Skeletal muscle tissue (tissue), 4 donors: ENCODE results near the gene RALY. TPM values are rescaled to one million over a fixed set of nuclear protein-coding genes. Genes with fewer than 3 reads are reported as not detected.

ENCODE experiments used
- H3K27ac ChIP-seq: one replicate; pipeline ENCODE4 v1.7.0; 2013; ENCODE audit warnings: mild to moderate bottlenecking, low read depth, low read length, inconsistent platforms
- H3K27me3 ChIP-seq, 3 donors: one replicate each; pipeline ENCODE4 v1.7.0; 2013; ENCODE audit warnings: low read length in 3 of 3; ENCODE audit not compliant: control insufficient read depth in 3 of 3, insufficient read depth in 3 of 3
- H3K36me3 ChIP-seq, 3 donors: one replicate each; pipeline ENCODE4 v1.7.0; 2013; ENCODE audit warnings: low read length in 3 of 3; ENCODE audit not compliant: control insufficient read depth in 3 of 3, insufficient read depth in 3 of 3
- H3K4me1 ChIP-seq, 3 donors: one replicate each; pipeline ENCODE4 v1.7.0; 2013; ENCODE audit warnings: low read length in 3 of 3, mild to moderate bottlenecking in 3 of 3; ENCODE audit not compliant: control insufficient read depth in 3 of 3, insufficient read depth in 3 of 3
- H3K4me3 ChIP-seq, 3 donors: one replicate each; pipeline ENCODE4 v1.7.0; 2013; ENCODE audit warnings: low read length in 3 of 3
- H3K9ac ChIP-seq, 3 donors: one replicate each; pipeline ENCODE4 v1.7.0; 2013; ENCODE audit warnings: low read length in 3 of 3, mild to moderate bottlenecking in 3 of 3, moderate library complexity in 2 of 3, low read depth in 1 of 3
- H3K9me3 ChIP-seq, 3 donors: one replicate each; pipeline ENCODE4 v1.7.0; 2013; ENCODE audit warnings: low read length in 3 of 3; ENCODE audit not compliant: control insufficient read depth in 3 of 3
- total RNA-seq: library from RNA; depleted of rRNA; stranded (reverse); fragments of >200 nt; gene quantifications from one replicate; pipeline ENCODE4 v1.2.3, GENCODE V29; 2014
- donor health status: Osteomylitis.

The RALY gene
- total RNA-seq, 1 donor from 2014 or later, result 52.2 TPM

DNA sequence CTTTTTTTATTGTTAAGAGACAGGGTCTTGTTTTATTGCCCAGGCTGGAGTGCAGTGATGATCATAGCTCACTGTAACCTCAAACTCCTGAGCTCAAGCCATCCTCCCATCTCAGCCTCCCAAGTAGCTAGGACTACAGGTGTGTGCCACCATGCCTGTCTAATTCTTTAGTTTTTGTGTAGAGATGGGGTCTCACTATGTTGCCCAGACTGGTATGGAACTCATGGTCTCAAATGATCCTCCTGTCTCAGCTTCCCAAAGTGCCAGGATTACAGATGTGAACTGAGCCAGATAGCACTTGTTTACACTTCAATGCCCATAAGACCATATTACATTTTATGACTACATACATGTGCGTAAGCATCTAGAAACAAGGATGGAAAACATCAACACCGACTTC is 100.2 kb downstream of the RALY start:
- Histone ChIP-seq H3K9ac (no peak overlapping the region), H3K4me1 (peaks cover 0 to 7% (median 0%) of the 10 kb centered on the region in 3 donors), H3K27ac (no peak overlapping the region), H3K27me3 (no peaks in the 10 kb centered on the region), H3K4me3 (no peak overlapping the region), H3K36me3 (peaks cover 48 to 64% (median 55%) of the 10 kb centered on the region in 3 donors), H3K9me3 (no peaks in the 10 kb centered on the region)

DNA sequence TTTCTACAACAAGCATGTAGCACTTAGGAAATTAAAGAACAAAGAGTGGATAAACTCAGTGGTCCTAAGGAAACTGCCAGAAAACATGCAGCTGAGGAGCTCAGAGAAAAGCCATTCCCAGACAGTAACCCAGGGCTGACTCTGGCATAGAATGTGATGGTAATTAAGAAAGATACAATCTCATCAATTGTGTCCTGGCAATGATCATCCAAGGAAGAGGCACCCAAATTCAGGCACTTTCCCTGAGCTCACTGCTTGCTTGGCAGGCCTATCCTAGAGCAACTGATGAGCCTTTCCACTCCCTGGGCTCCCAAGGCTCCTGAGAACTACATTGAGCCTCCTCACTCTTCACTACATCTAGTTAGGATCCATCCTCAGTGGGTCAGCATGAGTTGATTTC is 102.1 kb downstream of the RALY start:
- H3K4me3 ChIP-seq, result no peak overlapping the region
- H3K4me1 ChIP-seq, result no peaks in the 10 kb centered on the region
- H3K36me3 ChIP-seq, result peaks cover 39 to 65% (median 62%) of the 10 kb centered on the region in 3 donors
- no peaks in the 10 kb centered on the region for H3K27me3 ChIP-seq
- no peak overlapping the region for H3K9ac ChIP-seq
- no peak overlapping the region for H3K27ac ChIP-seq
- no peaks in the 10 kb centered on the region for H3K9me3 ChIP-seq

DNA sequence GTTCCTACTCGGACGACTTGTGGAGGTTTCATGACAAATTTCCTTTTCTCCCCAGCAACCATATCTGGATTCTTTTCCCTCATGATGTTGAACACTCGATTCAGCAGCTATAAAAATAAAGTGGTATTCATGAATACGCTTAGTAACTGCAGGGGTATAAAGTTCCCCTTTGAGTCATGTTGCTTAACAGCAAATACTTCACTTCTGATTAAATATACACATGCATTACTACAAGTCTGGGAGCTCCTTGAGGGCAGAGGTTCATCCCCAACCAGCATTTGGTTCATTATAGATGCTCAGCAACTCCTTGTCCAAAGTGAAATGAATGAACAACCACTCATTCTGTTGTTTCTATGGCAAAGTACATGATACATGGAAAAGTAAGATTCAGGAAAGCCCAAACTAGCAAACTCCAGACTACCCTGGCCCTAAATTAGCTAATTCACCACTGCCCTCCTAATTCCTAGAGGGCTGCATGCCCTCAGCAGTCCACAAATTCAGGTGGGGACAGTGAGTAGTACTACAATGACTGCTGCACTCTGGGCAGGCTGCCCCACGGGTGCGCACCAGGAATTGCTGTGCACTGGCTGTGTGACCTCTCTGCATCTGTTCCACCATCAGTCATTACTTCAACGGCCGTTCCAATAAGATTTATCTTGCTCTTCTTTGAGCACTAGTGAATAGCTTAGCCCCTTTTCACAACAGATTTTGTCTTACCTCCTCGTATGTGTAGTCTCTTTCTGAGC is 103.2 kb downstream of the RALY start:
- no peak overlapping the region for H3K27ac ChIP-seq
- H3K4me3 ChIP-seq, result no peak overlapping the region
- peaks cover 39 to 69% (median 68%) of the 10 kb centered on the region in 3 donors for H3K36me3 ChIP-seq
- H3K9ac ChIP-seq, result no peak overlapping the region
- no peaks in the 10 kb centered on the region for H3K9me3 ChIP-seq
- no peaks in the 10 kb centered on the region for H3K4me1 ChIP-seq
- no peaks in the 10 kb centered on the region for H3K27me3 ChIP-seq

DNA sequence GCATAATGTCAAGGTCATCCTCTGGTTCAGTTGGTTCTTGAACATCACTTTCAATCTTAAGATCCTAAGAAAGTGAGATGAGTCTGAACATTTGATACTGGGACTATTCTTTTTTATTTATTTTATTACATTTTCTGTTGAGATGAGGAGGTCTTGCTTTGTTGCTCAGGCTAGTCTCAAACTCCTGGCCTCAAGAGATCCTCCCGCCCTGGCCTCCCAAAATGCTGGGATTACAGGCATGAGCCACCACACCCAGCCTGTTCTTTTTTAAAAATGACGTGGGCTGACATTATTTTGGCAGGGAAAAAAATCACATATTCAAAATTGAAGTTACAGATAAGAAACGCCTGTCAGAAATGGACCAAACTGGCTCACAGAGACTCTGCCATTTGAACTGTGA is 104.9 kb downstream of the RALY start:
- H3K9ac ChIP-seq, result no peak overlapping the region
- no peak overlapping the region for H3K4me3 ChIP-seq
- H3K9me3 ChIP-seq, result no peaks in the 10 kb centered on the region
- peaks cover 34 to 72% (median 71%) of the 10 kb centered on the region in 3 donors for H3K36me3 ChIP-seq
- no peaks in the 10 kb centered on the region for H3K4me1 ChIP-seq
- H3K27ac ChIP-seq, result no peak overlapping the region
- no peaks in the 10 kb centered on the region for H3K27me3 ChIP-seq

DNA sequence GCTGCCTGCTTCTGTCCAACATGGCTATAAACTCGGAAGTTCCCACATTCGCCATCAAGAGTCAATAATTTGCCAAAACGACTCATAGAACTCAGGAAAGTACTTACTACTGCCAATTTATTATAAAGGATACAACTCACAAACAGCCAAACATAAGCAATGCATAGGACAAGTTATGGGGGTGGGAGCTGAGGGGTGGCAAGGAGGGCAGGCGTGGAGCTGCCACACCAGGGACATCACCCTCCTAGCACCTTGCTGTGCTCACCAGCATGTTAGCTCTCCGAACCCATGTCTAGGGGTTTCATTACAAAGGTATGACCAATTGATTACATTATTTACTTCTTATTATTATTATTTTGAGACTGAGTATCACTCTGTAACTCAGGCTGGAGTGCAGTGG is 106.0 kb downstream of the RALY start:
- H3K9me3 ChIP-seq, result no peaks in the 10 kb centered on the region
- H3K9ac ChIP-seq, result no peak overlapping the region
- H3K4me3 ChIP-seq, result no peak overlapping the region
- H3K27me3 ChIP-seq, result no peaks in the 10 kb centered on the region
- no peaks in the 10 kb centered on the region for H3K4me1 ChIP-seq
- no peak overlapping the region for H3K27ac ChIP-seq
- H3K36me3 ChIP-seq, result peaks cover 36 to 76% (median 74%) of the 10 kb centered on the region in 3 donors

DNA sequence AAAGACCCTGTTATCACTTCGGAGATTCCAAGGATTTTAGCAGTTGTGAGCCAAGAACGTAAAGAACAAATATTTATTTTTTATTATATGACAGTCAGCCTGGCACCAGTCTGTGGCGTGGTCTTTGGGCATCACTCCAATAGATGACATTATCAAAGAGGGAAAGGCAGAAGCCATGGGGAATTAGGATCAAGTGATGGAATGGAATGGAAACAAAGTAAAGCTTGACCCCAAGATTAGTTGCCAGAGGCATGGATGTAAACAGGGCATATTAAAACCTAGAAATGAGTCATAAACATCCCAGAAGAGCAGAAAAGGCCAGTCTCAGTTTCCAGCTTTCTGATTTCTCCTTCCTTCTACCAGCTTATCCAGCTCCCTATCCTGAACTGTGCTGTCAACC is 106.9 kb downstream of the RALY start:
- H3K9ac ChIP-seq, result no peak overlapping the region
- no peaks in the 10 kb centered on the region for H3K27me3 ChIP-seq
- H3K27ac ChIP-seq, result no peak overlapping the region
- no peak overlapping the region for H3K4me3 ChIP-seq
- no peaks in the 10 kb centered on the region for H3K9me3 ChIP-seq
- peaks cover 33 to 76% (median 73%) of the 10 kb centered on the region in 3 donors for H3K36me3 ChIP-seq
- no peaks in the 10 kb centered on the region for H3K4me1 ChIP-seq

GRCh38 chr20:34102342-34102741 is 108.6 kb downstream of the RALY start:
- Histone ChIP-seq H3K4me1 (peaks cover 0 to 2% (median 0%) of the 10 kb centered on the region in 3 donors), H3K4me3 (no peak overlapping the region), H3K27ac (no peak overlapping the region), H3K9ac (no peak overlapping the region), H3K27me3 (no peaks in the 10 kb centered on the region), H3K9me3 (no peaks in the 10 kb centered on the region), H3K36me3 (peaks cover 19 to 59% (median 56%) of the 10 kb centered on the region in 3 donors)

GRCh38 chr20:34104059-34104458 is 110.3 kb downstream of the RALY start:
- no peak overlapping the region for H3K27ac ChIP-seq
- H3K9me3 ChIP-seq, result no peaks in the 10 kb centered on the region
- no peak overlapping the region for H3K4me3 ChIP-seq
- H3K9ac ChIP-seq, result no peak overlapping the region
- H3K36me3 ChIP-seq, result peaks cover 14 to 53% (median 47%) of the 10 kb centered on the region in 3 donors
- no peaks in the 10 kb centered on the region for H3K27me3 ChIP-seq
- peaks cover 0 to 9% (median 7%) of the 10 kb centered on the region in 3 donors for H3K4me1 ChIP-seq

DNA sequence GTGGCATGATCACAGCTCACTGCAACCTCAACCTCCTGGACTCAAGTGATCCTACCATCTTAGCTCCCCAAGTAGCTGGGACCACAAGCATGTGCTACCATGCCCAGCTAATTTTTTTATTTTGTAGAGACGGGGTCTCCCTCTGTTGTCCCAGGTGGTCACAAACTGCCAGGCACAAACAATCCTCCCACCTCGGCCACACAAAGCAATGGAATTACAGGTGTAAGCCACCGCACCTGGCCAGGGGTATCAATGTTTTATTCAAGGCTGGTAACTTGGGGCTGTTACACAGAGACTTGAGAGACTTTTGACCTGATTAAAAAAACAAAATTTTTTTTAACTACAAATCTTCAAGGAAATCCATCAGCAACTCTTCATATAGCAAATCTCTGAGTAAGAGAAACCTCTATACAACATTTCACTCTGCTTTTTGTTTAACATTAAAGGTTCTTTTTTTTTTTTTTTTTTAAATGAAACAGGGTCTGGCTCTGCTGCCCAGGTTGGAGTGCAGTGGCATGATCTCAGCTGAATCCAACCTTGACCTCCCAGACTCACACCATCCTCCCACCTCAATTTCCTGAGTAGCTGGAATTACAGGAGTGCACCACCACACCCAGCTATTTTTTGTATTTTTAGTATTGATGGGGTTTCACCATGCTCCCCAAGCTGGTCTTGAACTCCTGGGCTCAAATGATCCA is 112.4 kb downstream of the RALY start:
- H3K9ac ChIP-seq, result no peak overlapping the region
- no peak overlapping the region for H3K27ac ChIP-seq
- H3K4me1 ChIP-seq, result peaks cover 8 to 27% (median 16%) of the 10 kb centered on the region in 3 donors
- no peaks in the 10 kb centered on the region for H3K9me3 ChIP-seq
- H3K4me3 ChIP-seq, result no peak overlapping the region
- H3K36me3 ChIP-seq, result peaks cover 10 to 37% (median 36%) of the 10 kb centered on the region in 3 donors
- H3K27me3 ChIP-seq, result no peaks in the 10 kb centered on the region

GRCh38 chr20:34108616-34109174 is 115.0 kb downstream of the RALY start:
- no peak overlapping the region for H3K9ac ChIP-seq
- no peaks in the 10 kb centered on the region for H3K27me3 ChIP-seq
- no peak overlapping the region for H3K27ac ChIP-seq
- H3K36me3 ChIP-seq, result peaks cover 4 to 19% (median 16%) of the 10 kb centered on the region in 3 donors
- no peak overlapping the region for H3K4me3 ChIP-seq
- peaks cover 8 to 30% (median 19%) of the 10 kb centered on the region in 3 donors for H3K4me1 ChIP-seq
- no peaks in the 10 kb centered on the region for H3K9me3 ChIP-seq
